Activated CD8-positive, alpha-beta memory T cell treated with anti-CD3 and anti-CD28 coated beads for 36 hours (primary cell): ENCODE results near the gene KEL. TPM values are rescaled to one million over a fixed set of nuclear protein-coding genes. Genes with fewer than 3 reads are reported as not detected.

ENCODE experiments used
- total RNA-seq, 2 experiments: library from RNA; stranded (reverse); gene quantifications; one replicate each; pipeline ENCODE4 v1.2.3, GENCODE V29; 2021

KEL gene
- total RNA-seq, 2 experiments from 2014 or later = 0.10 to 0.25 TPM

Other genes with a start within 250 kb of the KEL start
- gene PRSS1, start 212.9 kb downstream of the KEL start, total RNA-seq = not detected
- gene PRSS2, start 191.4 kb downstream of the KEL start, total RNA-seq = not detected
- gene EPHB6, start 107.3 kb downstream of the KEL start, total RNA-seq = 1 to 10 TPM; 5.4 to 5.6 TPM
- gene TRPV6, start 76.6 kb downstream of the KEL start, total RNA-seq = not detected
- not detected for gene TRPV5, start 28.6 kb downstream of the KEL start, total RNA-seq
- gene LLCFC1, start 22.9 kb downstream of the KEL start, total RNA-seq = not detected
- gene OR9A2, start 64.8 kb upstream of the KEL start, total RNA-seq = not detected
- not detected for gene OR6V1, start 90.0 kb upstream of the KEL start, total RNA-seq
- not detected for gene PIP, start 169.7 kb upstream of the KEL start, total RNA-seq
- not detected for gene TAS2R39, start 221.1 kb upstream of the KEL start, total RNA-seq